Measurements from ENCODE around the gene TRAK1.

Gene TRAK1

GRCh38 chr3:42265059-42265991, 174.2 kb downstream of the TRAK1 start:
- in situ Hi-C loops (cut with MboI; ENCODE audit: low sequenced_read_pairs): loop anchor here (25.0 kb wide), 2 partner anchors 172 to 272 kb away; no protein-coding TSS in a partner anchor

DNA sequence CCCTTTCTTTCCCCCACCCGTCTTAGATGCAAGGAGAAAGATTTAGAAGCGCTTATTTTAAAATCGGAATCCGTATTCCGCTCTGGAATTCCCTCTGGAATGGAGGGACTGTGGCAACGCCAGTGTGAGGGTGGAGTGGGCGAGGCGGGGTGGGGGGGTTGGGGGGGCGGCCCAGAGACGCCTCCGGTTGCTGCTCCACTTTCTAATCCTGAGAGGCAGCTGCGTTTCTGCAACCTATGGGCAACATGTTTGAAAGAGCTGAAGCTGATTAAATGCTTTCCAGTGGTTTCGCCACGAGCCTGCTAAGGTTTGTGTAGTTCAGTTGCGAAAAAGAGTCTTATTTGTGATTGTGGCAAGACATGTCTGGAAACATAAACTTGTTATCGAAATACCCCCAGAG, 174.9 kb downstream of the TRAK1 start, which contains the start of gene CCK:
Gene CCK (minus strand): TSS at position 101 of the 400 bp plus-strand sequence. CDS start 2,555 bp downstream, outside the sequence.
- in situ Hi-C loops (cut with MboI; ENCODE audit: low sequenced_read_pairs): loop anchor here (25.0 kb wide), 2 partner anchors 171 to 271 kb away; no protein-coding TSS in a partner anchor

DNA sequence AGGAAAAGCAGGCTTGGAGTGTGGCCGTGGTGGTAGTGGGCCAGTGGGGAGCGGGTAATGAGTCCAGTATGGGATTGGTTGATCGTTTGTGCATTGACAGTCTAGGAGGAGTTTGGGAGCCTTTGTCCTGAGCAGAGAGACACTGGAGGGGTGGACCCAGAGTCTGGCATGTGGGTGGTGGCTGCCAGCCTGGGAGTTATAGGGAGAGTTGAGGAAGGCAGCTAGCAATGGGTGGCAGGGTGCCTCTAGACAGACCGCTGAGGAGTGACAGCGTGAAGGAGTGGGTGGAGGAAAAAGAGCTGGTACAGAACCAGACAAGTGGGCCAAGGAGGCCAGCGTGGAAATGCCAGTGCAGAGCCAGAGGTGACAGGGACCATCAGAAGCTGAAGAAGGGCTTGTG, 176.7 kb downstream of the TRAK1 start:
- in situ Hi-C loops (cut with MboI; ENCODE audit: low sequenced_read_pairs): loop anchor here (25.0 kb wide), 2 partner anchors 169 to 269 kb away; no protein-coding TSS in a partner anchor

GRCh38 chr3:42269647-42270046, 178.5 kb downstream of the TRAK1 start:
- in situ Hi-C loops (cut with MboI; ENCODE audit: low sequenced_read_pairs): loop anchor here (25.0 kb wide), 2 partner anchors 168 to 268 kb away; no protein-coding TSS in a partner anchor

DNA sequence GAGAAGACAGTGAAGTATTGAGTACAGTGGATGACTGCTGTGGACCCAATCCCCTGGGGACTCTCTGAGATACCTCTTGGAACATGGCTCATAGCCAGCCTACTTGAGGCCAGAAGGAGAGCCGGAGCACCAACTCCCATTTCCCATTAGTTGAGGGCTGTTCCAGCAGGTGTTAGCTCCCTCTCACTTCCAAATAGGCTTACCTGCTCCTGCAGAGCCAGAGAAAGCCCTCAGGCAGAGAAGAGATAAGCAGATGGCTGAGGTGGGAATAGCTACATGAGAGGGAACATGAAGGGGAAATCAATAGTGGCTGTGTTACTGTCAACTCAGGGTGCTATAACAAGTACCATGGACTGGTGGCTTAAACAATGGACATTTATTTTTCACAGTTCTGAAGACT, 179.4 kb downstream of the TRAK1 start:
- in situ Hi-C loops (cut with MboI; ENCODE audit: low sequenced_read_pairs): loop anchor here (25.0 kb wide), 2 partner anchors 167 to 267 kb away; no protein-coding TSS in a partner anchor

DNA sequence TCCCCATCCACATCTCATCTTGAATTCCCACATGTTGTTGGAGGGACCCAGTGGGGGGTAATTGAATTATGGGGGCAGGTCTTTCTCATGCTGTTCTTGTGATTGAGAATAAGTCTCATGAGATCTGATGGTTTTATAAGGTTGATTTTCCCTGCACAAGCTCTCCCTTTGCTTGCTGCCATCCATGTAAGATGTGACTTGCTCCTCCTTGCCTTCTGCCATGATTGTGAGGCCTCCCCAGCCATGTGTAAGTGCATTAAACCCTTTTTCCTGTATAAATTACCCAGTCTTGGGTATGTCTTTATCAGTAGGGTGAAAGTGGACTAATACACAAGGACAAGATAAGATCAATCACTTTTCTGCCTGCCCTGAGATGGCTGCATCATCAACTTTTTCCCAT, 180.6 kb downstream of the TRAK1 start:
- in situ Hi-C loops (cut with MboI; ENCODE audit: low sequenced_read_pairs): loop anchor here (25.0 kb wide), 2 partner anchors 166 to 266 kb away; no protein-coding TSS in a partner anchor

DNA sequence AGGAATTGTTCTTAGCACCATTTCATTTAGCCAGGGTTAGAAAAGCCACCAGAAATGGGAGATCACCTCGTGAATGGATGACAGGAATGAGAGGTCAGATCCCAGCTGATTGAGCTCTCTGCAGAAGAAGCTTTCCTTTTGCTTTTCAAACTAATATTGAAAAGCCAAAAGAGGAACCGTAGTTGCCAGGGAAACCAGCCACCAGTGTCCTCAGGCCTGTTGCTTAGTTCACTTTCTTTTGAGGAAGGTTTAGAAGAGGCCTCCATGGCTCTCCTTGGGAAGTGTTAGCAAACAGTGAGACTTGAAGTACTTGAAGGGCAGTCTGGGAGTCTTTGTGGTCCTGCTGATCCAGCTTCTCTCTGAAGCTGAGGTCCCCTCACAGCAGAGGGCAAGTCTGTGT, 182.2 kb downstream of the TRAK1 start:
- in situ Hi-C loops (cut with MboI; ENCODE audit: low sequenced_read_pairs): loop anchor here (25.0 kb wide), 2 partner anchors 164 to 264 kb away; no protein-coding TSS in a partner anchor

DNA sequence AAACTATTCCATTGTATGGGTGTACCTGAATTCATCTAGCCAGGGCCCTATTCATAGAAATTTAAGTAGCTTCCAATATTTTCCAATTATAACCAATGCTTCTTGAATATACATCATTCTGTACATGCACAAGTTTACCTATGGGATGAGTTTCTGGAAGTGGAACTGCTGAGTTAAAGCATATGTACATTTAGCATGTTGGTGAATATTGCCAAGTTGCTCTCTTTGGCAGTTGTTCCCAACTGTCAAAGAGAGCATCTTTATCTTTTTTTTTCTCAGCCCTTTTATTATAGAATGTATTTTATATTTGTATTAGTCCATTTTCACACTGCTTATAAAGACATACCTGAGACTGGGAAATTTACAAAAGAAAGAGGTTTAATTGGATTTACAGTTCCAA, 183.1 kb downstream of the TRAK1 start:
- in situ Hi-C loops (cut with MboI; ENCODE audit: low sequenced_read_pairs): loop anchor here (25.0 kb wide), 2 partner anchors 163 to 263 kb away; no protein-coding TSS in a partner anchor

DNA sequence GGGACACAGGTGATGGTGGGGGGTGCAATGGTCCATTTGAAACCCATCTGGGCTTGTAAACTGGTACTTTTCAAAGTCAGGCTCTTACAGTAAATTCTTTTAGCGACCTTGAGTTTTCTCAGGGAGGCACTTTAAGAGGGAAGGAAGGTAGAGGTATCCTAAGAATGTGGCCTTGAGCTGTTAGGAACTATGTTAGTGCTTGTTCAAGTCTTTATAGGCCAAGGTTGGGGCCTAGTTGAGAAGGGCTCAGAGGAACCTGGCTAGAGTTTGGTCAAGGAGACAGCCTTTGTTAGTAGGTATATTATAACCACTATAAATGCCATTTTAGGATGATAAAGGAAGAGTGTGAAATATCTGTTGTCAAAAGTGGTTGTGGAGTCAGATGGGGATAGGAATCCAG, 184.1 kb downstream of the TRAK1 start:
- in situ Hi-C loops (cut with MboI; ENCODE audit: low sequenced_read_pairs): no loop called here
